Iris pigment epithelial cell (primary cell): ENCODE measurements around the gene RAB21.
A peak's percentile ranks its signal among the peaks of the same experiment; 100 is the strongest.
"Not testable (repeated sequence)": the region's sequence is repeated elsewhere in the genome, so short reads cannot be mapped to it uniquely, and the experiment has no call there.

ENCODE experiments used
- DNase-seq: peaks from one replicate; pipeline ENCODE4 v3.0.0-alpha.2; 2011; ENCODE audit warnings: low read depth

The RAB21 gene

DNA sequence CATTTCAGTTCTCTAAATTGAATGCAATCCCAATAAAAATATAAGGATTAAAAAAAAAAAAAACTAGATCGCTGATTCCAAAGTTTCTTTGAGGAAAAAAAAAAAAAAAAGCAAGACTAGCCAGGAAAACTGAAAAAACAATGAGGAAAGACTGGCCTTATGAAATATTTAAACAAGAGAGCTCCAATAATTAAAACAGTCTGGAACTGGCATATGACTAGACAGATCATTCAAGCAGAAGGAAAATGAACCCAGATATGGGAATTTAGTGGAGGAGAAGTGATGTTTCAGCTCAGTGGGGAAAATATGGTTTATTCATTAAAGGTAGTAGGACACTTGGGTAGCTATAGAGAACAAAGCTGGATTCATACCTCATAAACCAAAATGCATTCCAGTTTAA lies 42.9 kb downstream of the RAB21 start:
- DNase-seq = no peak

DNA sequence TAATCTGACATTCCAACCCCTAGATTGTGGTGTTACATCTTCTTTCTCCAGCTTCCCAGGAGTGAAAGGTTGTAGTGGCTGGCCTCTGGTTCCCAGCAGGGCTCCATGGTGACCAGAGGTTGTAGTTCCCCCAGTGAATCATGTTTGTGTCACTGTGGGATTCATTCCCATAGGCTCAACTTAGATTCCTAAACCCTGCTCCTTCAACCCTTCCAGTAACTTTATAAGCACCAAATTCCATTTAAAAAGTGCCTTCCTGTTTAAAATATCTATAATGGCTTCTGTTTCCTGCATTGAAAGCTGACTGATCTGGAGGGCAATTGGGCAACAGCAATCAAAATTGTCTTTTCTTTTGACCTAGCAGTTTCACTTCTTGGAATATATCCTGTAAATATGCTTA lies 44.4 kb downstream of the RAB21 start:
- peak; percentile 12 for DNase-seq

DNA sequence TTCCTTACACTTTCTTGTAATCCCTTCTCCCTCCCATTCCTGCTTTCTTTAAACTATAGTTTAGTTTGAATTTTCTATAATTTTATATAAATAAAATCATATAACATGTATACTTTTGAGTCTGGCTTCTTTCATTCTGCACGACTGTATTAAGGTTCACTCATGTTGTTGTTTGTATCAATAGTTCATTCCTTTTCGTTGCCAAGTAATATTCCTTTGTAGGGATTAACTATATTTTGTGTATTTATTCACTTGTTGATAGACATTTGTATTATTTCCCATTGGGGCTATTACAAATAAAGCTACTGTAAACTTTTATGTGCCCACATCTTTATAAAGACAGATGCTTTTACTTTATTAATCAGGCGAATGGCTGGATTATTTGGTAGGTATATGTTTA lies 45.5 kb downstream of the RAB21 start:
- no peak for DNase-seq

DNA sequence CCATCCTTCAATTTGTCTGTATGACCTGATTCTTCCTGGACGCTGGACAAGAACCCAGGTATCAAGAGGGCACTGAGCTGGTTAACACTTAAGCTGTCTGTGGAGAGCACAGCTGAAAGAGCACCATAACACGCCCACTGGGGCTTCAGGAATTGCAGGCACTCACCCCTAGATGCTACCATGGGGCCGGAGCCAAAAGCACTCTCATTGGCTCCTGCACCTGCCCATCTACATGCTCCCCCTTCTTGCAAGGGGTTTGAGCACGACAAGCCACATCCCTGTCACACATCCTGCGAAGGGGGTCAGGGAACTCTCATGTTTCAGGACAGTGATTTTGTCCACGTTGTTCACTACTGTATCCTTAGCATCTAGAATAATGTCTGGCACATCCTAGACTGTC lies 49.8 kb downstream of the RAB21 start:
- no peak for DNase-seq

DNA sequence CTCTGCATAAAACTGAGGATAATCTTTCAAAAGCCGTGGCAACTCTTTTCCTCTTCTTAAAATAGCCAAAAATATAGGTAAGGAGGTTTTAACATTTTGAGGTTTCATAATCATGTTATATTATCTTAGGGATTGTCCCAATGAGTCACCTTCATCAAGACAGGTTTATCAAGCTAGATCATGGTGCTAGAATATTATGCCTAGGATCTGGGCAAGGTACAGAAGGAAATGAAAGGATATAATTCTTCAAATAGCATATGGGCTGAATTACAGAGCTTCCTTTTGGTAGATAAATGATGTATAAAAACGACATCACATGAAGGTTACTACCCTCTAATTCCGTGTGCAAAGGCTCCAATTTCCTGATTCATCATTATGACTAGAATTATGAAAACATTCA lies 56.3 kb downstream of the RAB21 start:
- peak; percentile 1 for DNase-seq

DNA sequence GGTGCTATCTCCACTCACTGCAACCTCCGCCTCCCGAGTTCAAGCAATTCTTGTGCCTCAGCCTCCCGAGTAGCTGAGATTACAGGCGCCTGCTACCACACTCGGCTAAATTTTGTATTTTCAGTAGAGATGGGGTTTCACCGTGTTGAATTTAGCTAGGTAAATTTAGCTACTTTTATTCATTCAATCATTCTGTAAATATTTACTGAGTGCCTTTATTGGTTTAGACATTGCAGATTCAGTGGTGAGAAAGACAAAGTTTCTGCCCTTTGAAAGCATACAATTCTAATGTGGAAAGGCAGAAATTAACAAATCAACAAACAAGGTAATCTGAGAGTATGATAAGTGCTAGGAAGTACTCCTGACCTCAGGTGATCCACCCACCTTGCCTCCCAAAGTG lies 60.6 kb downstream of the RAB21 start:
- not testable (repeated sequence) for DNase-seq

DNA sequence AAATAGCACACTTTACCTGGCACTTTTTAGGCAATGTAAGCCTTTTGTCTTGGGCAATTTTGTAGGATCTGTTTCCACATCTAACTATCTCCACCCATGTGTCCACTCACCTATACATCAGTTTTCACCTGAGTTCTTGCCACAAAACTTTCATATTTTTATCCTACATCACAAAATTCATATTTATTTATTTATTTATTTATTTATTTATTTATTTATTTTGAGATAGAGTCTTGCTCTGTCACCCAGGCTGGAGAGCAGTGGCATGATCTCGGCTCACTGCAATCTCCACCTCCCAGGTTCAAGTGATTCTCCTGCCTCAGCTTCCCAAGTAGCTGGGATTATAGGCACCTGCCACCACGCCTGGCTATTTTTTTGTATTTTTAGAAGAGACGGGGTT lies 67.4 kb downstream of the RAB21 start:
- not testable (repeated sequence) for DNase-seq

DNA sequence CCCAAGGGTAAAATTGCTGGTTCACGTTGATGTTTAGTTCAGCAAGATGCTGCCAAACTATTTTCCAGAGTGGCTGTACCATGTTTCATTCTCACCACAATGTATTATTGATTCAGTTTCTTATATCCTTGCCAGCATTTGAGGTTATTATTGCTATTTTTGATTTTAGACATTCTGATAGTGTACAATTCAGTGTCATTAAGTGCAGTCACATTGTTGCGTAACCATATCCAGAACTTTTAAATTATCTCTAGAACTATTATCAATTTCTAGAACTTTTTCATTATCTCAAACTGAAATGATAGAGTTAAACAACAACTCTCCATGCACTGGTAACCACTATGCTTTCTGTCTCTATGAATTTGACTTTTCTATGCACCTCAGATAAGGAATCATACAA lies 74.2 kb downstream of the RAB21 start:
- no peak for DNase-seq

DNA sequence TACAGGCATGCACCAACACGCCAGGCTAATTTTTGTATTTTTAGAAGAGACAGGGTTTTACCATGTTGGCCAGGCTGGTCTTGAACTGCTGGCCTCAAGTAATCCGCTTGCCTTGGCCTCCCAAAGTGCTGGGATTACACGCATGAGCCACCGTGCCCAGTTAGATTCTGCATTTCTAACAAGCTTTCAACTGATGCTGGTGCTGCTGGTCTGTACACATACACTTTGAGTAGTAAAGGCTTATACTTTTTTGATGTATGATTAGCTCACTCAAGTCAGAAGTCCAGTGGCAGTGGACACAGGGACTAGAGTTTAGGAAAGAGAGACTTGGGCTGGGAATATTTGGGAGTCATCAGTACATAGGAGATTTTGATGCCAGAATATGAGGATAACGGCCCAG lies 82.7 kb downstream of the RAB21 start:
- DNase-seq = no peak

DNA sequence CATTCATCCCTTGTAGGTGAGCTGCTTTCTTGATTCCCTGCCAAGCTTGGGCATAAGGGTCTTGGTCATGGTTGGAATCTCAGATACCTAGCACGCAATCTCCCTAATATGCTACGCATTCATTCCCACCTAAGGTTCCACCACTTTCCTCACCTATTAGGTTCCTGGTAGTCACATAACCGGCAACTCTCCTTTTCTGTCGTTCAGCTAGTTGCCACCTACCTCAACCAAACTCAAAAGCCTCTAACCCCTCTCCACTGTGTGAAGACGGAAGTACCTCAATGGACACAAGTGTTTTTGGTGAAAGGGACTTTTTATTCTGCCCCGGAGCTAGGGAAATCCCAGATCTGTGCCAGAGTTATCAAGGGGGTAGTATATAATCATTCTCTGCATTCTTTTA lies 83.6 kb downstream of the RAB21 start:
- DNase-seq = no peak

DNA sequence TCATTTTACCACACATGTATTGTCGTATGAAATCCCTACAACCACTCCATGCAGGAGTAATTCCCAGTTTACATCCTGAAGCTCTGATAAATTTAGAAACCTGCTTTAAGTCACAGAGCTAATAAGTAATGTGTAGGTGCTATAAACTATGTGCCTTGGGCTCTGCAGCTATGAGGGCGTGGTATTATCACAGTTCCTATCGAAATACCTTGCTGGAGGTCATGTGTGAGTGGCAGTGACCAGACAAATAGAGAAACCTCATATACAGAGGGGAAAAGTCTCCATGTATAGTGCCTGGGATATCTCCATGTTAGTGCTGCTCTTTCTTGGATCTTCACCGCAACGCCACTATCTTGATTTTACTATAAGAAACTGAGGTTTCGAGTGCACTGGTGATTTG lies 84.0 kb downstream of the RAB21 start:
- no peak for DNase-seq

DNA sequence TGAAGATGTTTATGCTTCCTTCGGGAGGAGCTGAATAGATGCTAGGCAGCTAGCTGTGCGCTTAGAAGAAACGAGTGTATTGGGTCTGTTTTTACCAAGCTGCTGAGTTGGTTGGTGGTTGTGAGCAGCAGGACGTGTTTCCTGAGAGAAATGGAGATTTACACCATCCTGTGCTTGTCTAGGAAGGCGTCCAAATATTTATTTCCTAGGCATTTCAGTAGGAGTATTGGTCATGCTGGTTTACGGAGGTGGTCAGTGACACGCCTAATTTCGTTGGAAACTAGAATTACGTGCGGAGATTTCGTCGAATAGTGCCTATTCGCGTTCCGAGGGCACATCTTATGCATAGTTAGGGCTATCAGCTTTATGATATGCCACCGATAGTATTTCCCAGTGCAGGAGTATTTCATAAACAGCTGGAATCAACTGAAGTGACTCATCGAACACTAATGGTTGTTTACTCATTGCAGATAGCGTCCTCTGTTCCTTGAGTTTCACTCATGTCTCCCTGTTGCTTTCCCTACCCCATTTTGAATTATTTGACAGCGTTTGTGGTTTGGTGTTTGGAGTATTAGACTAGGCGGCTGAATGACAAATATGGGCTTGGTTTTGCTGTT lies 85.7 kb downstream of the RAB21 start:
- peak; percentile 83 for DNase-seq

DNA sequence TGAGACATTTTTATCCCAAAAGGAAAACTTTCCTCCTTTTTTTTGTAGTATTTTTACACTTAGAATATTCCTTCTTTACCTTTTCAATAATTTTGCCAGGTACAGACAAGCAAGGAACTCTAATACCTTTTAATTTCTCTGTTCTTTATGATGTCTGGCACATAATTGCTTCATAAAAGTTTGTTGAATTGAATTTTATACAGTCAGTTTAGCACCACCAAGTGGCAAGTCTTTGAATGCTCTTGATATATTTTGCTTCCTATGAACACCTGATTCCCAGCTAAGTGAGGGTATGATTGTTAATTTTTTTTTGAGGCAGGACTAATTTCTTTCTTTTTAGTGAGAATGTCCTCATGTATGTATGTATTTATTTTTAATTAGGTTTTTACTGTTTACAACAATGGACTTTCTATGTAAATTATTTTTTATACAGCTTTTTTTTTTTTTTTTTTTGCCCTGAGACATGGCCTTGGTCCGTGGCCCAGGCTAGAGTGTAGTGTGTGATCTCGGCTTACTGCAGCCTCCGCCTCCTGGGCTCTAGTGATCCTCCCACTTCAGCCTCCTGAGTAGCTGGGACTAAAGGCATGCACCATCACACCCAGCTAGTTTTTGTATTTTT lies 91.8 kb downstream of the RAB21 start:
- peak; percentile 50 for DNase-seq

DNA sequence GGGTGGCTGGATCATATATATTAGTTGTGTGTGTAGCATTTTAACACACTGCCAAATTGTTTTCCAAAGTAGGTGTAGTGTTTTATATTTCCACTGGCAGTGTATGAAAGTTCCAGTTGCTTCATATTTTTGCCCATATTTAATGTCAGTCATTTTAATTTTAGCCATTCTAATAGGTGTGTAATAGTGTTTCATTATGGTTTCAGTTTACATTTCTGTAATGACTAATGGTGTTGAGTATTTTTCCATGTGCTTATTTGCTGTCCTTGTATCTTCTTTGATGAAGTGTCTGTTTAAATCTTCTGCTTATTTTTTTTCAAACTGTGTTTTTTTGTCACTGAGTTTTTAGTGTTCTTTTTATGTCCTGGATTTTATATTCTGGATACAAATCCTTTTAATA lies 93.5 kb downstream of the RAB21 start:
- peak; percentile 36 for DNase-seq

DNA sequence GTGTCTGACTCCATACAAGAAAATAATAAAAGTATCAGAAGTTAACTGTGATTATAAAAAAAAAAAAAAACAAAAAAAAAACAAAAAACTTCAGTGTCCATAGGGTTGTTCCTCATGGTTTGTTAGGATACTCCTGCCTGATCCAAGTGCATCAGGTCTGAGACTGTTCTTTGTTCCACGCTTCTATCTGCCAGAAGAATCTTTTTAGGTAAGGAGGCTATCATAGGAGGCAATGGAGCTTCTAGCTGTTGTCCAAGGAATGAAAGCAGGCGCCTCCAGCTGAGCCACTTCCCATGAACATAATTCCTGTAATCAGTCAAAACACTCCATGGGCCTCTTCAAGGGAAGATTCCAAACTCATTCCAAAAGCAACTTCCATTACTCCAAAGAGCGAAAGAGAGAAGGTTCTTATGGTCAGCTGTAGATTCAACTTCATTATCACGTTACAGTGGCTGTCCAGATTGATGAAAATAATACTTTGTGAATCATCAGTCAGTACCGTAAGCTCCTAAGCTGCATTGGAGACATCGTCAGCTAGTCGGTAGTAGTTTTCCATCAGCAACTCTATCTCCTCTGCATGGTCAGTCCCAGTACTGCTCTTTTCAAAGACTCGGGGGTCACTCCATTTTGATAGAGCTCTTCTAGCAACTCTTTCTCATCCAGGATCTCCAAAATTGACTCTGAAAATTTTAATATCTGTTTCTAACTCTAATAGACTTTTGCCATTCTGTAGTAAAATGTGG lies 94.6 kb downstream of the RAB21 start:
- no peak for DNase-seq
